ENCODE measurements around the gene DDB1.

Gene DDB1

DNA sequence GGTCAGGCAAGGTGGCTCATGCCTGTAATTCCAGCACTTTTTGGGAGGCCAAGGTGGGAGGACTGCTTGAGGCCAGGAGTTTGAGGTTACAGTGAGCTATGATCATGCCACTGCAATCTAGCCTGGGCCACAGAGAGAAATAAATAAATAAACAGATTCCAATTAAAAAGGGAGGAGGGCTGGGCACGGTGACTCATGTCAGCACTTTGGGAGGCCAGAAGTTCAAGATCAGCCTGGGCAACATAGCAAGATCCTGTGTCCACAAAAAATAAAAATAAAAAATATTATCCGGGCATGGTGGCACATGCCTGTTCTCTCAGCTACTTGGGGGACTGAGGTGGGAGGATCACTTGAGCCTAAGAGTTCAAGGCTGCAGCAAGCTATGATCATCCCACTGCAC, 21.3 kb upstream of the DDB1 start:
- DNase-seq, result no peak

DNA sequence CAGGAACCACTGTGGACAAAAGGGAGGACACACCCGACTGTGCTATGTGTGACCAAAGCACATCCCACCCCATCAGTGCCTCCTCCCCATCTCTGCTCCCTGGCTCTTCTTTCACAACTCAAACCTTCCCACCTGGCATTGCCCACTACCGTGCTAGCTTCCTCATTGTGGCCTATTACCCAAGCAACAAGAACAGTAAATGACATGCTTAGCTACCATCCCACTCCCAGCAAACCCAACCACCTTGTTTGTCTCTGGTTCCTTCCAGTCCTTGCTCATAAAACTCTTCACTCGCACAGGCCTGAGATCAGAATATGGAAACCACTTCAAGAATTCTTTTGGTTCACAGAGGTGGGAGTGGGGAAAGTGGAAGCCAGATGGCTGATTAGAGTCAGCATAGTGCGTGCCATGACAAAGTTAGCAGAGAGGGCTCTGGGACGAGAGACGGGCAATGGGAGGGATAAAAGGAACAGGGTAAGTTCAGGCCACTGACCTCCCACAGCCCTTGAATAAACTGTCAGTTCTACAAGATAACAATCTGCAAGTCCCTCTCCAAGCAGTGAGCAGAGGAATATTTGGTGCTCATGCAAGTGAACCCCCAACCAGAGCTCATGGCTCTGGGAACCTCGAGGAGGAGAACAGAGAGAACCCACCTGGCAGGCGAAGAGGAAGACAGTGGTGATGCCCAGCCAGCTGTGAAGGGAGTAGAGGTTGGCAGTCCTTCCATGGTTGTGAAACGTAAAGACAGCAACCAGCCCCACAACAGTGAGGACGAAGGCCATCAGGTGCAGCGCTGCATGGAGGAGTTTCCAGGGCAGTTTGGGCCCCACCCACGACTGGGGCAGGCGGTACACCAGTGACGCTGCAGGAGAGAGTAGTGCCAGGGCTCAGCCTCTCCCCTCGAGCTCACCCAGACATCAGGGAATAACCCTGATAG, 20.5 kb upstream of the DDB1 start:
- DNase-seq, result no peak

DNA sequence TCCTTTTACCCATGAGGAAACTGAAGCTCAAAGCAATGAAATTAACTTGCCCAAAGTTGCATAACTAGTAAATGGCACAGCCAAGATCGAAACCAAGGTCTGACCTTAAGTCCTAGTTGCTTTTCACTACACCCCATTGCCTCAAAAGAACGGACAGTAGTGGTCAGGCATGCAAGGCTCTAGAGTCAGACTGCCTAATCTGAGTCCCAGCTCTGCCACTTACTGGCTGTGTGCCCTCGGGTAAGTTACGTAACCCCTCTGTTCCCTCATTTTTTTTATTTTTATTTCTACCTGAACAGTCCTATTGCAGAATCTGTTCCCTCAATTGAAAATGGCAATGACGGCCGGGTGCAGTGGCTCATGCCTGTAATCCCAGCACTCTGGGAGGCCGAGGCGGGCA, 19.1 kb upstream of the DDB1 start:
- DNase-seq, result no peak

DNA sequence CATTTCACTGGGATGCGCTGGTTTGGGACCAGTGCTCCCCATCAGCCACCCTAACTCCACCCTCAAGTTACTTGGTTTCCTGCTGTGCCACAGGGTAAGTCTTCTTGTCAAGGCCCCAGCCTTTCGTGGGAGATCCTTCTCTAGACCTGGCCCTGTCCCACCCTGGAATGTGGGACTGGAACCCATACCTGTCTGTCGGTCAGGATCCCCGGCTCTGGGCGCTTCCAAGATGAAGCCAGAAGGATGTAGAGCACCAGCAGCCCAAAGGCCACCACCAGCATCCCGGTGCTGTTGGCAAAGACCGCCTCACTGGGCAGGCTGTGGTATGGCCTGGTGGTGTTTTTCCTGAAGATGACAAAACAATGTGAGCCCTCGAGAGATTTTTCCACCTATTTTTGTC, 17.9 kb upstream of the DDB1 start:
- no peak for DNase-seq

DNA sequence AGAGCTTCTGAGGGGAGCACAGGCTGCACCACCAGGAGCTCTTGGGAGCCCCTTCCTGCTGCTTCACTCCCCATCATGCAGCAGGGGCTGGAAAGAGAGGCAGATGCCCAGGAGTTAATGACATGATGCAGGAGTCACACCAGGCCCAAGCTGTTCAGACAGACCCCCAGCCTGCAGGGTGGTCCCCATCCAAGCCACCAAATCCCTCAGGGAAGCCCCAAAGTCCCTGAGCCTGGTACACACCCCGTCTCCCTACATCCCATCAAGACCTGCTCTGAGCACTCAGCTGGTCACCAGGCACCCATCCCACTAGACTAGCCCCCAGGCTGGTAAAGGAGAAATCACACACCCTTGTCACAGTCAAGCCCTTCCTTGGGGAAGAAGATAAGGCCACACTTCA, 17.4 kb upstream of the DDB1 start:
- no peak for DNase-seq

DNA sequence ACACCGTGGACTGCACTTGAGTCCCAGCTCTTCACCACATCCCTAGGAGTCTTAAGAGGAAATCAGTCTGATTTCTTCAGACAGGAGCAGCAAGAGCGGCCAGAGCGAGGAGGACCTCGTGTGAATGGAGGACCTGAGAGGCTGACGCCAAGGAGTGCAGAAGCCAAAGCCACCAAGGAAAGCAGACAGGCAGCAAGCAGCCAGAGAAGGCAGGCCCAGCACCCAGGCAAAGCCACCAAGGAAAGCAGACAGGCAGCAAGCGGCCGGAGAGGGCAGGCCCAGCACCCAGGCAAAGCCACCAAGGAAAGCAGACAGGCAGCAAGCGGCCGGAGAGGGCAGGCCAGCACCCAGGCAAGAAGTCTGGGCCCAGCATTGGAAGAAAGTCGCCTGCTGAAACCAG, 17.0 kb upstream of the DDB1 start:
- DNase-seq, result no peak

DNA sequence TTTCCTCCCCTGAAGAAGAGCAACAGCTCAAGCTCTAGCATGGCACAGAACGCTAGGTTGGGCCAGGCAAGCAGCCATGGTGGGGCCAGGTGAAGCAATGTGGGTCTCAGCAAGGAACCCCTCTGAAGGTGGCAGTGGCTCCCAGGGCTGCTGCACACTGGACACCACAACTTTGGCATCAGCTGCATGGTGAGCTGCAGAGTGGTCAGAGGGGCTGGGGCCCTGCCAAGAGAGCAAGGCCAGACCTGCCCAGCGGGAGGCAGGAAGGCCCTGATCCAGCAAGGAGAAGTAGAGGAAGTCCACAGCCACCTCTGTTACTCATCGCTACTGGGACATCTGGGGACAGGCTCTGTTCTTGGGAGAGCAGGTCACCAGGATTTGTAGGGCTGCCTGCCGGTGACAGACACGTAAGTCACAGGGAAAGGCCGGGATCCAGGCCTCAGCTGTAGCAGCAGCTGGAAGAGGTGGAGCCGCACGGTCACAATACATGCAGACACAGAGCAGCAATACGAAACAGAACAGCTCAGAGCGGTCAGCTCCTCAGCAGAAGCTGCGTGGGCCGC, 16.4 kb upstream of the DDB1 start:
- no peak for DNase-seq

DNA sequence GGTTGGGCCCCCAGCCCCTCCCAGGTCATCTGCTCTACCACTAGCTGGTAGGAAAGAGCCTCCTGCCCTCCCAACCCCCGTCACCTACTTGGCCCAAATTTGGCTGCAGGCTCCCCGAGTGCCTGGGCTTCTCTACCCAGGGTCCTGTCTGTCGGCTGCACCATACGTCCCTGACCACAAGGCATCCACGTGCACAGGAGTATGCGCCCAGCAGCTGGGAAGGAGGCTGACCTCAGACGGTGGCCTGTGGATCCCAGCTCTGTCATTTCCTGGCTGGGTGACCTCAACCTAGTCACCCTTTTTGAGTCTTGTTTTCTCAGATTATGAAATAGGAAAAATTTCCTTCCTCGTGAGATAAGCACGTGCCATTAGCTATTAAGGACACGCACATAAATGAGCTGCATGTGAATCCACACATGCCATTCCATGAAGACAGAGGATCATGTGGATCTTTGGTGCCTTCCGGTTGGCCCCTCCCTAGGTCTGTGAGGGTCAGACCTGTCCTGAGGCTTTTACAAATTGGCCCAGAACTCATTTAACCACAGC, 15.1 kb upstream of the DDB1 start:
- no peak for DNase-seq

DNA sequence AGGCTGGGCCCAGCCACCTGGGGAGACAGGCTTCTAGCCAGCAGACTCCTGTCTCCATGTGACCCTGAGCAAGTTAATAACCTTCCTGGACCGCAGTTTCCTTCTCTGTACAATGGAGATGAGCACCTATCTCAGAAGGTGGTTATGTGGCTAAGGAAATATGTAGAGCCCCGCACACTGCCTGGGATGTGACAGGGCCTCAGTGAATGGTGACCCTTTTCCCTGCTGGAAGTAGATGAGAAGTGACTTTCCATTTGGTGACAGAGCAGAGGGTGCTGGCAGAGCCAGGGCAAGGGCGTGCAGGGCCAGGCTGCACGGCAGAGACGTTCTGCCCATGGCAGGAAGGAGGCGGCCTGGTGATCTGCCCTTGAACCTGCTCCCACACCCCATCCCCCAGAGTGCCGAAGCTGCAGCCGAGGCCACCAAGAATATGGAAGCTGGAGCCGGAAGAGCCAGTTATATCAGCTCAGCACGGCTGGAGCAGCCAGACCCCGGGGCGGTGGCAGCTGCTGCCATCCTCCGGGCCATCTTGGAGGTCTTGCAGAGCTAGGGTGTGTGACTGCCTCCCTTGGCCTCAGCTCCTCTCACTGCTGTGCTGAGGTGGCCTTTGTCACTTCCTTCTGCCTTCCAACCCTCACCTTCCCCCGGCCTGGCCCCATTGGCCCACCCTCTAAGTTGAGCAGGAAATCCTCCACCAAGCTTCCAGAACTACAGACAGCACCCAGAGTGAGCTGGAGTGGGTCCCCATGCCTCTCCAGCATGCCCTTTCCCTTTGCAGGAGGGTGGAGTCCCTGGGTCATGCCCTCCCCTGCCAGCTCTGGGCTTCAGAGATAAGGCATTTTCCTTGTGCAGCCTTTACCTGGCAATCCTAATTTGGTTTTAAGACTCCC, 13.3 kb upstream of the DDB1 start:
- no peak for DNase-seq

DNA sequence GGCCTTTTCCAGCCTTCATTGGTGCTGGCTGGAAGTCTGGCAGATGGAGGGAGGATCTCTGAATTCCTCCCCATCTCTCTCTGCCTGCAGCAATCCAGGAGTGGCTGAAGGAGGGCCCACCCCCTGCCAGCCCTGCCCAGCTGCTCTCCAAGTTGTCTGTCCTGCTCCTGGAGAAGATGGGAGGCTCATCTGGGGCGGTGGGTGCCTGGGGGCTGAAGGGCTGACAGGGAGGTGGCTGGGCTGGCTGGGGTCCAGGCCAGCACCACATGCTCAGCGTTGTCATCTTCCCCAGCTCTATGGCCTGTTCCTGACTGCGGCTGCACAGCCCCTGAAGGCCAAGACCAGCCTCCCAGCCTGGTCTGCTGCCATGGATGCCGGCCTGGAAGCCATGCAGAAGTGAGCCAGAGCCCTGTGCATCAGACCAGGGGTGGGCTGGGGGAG, 12.3 kb upstream of the DDB1 start:
- DNase-seq, result no peak

DNA sequence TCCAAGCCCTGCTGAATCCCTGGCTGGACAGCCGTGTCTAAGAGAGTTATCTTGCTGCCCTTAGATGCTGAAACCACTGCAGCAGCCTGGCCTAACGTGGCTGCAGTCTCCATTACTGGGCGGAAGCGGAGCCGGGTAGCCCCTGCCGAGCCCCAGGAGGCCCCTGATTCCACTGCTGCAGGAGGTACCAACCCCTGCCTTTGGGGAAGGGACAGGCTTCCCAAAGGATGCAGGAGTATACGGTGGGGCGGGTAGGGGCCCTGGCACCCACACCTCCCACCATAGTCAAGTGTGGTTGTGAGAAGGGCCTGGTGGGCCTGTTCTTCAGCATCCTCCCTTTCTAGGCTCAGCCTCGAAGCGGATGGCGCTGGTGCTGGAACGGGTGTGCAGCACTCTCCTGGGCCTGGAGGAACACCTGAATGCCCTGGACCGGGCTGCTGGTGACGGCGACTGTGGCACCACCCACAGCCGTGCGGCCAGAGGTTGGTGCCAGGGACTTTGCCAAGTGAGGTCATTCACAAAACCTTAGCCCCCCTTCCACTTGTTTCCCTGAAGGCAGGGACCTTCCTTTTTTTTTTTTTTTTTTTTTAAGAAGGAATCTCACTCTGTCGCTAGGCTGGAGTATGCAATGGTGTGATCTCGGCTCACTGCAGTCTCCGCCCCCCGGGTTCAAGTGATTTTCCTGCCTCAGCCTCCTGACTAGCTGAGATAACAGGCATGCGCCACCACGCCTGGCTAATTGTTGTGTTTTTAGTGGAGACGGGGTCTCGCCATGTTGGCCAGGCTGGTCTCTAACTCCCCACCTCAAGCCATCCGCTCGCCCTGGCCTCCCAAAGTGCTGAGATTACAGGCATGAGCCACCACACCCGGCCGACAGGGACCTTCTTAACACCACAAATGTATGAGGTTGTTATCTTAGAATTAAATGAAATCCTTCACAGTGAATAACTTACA, 11.2 kb upstream of the DDB1 start:
- no peak for DNase-seq

DNA sequence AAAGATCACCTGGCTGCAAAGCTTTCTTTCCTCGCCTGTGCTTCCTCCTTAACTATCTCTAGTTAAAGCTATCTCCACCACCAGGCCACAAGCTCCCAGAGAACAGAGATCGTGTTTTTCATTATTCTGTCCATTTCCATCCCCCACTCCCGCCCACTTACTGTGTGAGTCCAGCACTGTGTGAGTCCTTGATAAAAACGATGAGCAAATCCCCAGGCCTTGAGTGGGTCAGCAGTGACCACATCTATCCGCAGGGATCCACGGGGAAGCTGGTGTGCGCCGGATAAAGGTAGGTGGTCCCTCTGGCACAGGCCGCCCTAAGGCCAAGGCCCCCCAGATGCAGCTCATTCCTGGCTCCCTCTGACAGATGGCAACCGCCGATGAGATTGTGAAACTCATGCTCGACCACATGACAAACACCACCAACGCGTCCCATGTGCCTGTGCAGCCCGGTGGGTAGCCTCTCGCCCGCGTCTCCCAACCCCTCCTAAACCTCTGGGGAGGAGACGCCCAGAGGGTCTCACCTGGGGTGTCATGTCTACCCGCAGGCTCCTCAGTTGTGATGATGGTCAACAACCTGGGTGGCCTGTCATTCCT, 9.4 kb upstream of the DDB1 start:
- no peak for DNase-seq

DNA sequence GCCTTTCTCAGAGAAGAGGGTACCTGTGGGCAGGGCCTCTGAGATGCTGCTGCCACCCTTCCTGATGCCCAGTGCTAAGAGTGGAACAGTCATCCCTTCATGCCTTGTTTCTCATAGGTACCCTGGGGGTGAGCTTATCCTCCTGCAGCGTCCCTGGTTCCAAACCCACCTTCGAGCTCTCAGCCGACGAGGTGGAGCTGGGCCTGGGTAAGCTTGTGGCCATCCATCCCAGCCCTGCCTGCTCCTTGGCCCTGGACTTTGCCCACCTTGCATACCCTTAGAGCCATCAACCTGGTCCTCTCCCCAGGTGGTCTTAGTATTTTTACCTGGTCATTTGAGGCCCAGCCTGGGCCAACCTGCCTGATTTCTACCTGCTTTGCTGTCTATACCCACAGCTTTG, 8.8 kb upstream of the DDB1 start:
- no peak for DNase-seq

DNA sequence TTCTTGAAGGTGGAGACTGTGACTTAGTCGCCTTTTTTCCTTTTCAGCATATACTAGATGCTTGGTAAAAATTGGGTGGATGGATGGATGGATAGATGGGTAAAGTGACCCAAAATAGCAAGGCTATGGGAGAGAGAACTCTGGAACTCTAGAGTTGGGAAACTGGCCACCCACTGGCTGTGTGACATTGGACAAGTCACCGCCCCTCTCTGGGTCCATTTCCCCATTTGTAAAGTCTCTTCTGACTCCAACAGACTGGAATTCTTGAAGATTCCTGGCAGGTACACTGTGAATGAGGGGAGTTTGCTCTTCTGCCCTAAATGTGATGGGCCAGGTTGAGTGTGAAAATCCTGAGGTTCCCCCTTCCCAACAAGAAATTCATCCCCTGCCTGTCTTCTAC, 8.1 kb upstream of the DDB1 start:
- DNase-seq, result no peak

DNA sequence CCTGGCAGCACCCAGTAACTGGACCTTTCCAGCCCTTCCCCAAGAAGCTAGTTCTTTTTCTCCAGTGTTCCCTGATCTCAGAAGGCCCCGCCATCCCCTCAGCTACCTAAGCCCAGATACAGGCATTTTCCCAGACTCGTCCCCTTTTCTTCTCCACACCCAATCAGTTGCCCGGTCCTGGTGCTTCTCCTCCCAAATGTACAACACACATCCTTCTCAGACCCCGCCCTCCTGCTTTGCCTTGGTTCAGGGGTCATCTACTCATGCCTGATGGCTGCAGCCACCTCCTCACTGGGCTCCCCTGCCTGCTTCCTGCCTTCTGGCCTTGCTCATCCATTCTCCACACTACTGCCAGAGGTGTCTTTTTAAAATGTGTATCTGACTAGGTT, 6.6 kb upstream of the DDB1 start:
- DNase-seq, result no peak

DNA sequence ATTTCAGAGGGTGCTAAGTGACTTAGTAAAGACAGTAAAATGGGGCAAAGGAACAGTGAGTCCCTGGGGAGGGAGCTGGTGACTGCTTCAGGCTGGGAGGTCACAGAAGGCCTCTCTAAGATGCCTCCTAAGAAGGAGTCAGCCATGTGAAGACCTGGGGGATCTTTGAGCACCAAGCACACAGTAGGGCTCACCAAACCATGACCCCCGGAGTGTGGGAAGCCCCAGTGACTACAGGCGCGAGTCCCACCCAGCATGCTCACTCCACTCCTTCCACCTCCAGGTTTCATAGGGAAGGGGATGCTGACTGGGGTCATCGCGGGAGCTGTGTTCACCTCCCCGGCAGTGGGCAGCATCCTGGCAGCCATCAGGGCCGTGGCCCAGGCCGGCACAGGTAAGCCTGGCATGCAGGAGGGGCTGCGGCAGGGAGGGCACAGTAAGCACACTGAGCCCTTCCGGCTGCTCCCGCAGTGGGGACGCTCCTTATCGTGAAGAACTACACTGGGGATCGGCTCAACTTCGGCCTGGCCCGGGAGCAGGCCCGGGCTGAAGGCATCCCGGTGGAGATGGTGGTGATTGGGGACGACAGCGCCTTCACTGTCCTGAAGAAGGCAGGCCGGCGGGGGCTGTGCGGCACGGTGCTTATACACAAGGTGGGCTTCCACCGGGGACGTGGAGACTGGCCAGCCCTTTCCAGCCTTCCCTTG, 6.0 kb upstream of the DDB1 start:
- DNase-seq, result no peak

DNA sequence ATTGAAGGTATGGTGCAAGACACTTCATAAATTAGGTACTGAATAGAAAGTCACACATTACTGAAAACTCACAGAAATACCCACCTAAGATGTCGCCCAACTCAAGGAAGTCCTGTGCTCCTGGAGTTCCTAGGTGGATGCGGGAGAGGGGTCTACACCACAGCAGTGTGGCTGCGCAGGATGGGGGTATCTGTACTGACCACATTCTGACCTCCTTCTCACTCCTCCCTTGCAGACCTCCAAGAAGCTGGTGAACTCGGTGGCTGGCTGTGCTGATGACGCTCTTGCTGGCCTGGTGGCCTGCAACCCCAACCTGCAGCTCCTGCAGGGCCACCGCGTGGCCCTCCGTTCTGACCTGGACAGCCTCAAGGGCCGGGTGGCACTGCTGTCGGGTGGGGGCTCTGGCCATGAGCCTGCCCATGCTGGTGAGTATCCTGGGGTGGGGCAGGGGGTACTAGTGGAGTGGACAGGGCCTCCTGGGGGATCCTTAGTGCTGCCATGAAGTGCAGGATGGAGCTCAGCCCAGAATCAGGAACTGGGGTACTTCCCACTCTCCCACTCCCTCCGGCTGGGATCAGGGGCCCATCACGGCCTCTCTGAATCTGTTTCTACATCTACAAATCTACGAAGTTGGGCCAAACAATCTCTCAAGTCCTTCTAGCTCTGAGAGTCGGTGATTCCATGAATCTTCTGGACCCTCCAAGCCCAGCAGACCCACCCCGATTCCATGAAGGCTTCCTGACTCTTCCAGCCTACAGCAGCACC, 5.0 kb upstream of the DDB1 start:
- DNase-seq, result no peak

DNA sequence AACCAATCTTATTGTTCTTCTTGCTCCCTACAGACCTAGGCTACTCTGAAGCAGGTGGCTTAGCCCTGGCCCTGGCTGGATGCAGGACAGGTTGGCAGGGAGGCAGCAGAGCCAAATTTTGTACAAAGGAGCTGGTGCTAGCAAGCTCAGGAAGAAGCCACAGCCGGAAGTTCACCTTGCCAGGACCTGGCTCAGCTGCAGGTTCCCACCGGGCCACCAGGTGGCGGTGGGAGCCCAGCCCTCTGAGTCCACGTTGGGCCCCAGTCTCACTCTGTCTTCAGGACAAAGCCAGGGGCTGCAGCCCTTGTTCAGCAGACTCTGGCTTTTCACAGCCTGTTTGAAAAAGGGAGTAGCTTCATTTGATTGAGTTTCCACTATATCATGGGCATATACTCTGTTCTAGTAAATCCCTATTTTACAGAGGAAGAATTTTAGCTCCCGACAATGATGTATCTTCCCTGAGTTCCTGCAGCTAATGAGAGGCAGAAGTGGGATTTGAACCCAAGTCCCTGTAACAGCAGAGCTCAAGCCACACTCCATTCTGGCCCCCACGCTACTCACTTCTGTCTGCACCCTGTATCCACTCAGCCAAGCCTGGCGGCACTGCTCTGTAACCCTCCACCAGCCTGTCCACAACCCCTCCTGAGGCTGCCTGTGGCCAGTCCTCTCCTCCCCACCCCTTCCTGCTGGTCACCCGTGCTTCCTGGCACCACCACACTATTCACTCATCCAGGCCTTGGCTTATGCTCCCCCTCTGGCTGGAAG, 3.4 kb upstream of the DDB1 start:
- peak; percentile 73 for DNase-seq

DNA sequence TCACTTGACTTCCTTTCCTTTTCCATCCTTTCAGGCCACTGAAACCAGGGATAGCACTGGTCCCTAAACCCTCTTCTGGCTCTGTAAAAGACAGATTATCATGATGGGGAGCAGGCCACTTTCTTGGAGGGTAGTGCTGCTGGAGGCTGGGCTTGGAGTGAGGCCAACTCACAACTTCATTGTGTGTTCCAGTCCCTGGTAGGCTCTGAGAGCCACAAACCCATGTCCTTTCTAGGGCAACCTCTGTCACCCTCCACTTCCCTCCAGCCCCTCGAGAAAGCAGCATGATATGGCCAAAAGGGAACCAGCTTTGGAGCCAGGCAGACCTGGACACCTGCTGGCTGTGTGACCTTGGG, 2.4 kb upstream of the DDB1 start:
- DNase-seq, result no peak
